Stimulated activated CD8-positive, alpha-beta memory T cell treated with anti-CD3 and anti-CD28 coated beads, Interleukin-12 subunit alpha, Interleukin-12 subunit beta, amount 100 ng/mL, for 4 hours (primary cell): Measurements from ENCODE around the gene AREG.

Source experiments
- DNase-seq: peaks from one replicate; pipeline ENCODE4 v3.0.0-alpha.2; 2020; ENCODE audit warnings: low read depth

Gene AREG

GRCh38 chr4:74433043-74433442 is 11.9 kb upstream of the AREG start:
- no peak for DNase-seq

- DNase-seq, result no peak
Observed at GRCh38 chr4:74433541-74434172, 11.3 kb upstream of the AREG start.

- no peak for DNase-seq
Observed at GRCh38 chr4:74435296-74435695, 9.6 kb upstream of the AREG start.

- no peak for DNase-seq
Observed at GRCh38 chr4:74437866-74438265, 7.1 kb upstream of the AREG start.

- no peak for DNase-seq
Observed at GRCh38 chr4:74438661-74439060, 6.3 kb upstream of the AREG start.

- DNase-seq, result no peak
Observed at GRCh38 chr4:74439952-74440351, 5.0 kb upstream of the AREG start.

DNA sequence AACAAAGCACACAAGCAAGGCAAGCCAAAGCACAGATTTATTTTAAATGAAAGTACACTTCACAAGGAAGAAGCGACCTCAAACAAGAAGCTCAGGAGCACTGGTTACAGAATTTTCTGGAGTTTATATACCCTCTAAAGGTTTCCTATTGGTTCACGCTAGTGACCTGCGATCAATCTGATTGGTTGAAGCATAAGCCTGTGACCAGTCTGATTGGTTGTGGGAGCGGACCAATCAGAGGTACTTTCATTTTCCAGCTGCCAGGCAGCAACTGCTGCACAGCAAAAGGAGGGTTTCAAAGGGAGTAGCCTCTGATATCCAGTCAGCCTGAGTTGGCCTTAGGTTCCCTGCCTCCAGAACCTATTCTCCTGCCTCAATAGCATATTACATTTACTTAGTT is 4.6 kb upstream of the AREG start:
- DNase-seq, result no peak

DNA sequence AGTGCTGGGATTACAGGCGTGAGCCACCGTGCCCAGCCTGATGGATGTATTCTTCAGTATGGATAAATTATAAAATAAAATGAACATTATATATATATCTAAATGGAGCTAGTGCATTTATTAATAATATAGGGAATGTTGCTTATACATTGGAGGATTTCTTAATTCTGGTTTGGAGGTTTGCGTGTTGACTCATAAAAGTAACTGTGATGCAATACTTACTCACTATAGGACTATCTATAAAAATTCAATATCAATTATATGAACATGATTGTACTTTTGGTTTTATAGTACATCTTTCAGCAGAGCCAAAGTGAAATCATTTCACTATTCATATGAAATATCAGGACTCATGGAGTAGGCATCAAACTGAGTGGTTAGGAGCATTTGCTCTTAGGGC is 3.2 kb upstream of the AREG start:
- no peak for DNase-seq

GRCh38 chr4:74446193-74446868 is 1.4 kb downstream of the AREG start:
- DNase-seq, result no peak

DNA sequence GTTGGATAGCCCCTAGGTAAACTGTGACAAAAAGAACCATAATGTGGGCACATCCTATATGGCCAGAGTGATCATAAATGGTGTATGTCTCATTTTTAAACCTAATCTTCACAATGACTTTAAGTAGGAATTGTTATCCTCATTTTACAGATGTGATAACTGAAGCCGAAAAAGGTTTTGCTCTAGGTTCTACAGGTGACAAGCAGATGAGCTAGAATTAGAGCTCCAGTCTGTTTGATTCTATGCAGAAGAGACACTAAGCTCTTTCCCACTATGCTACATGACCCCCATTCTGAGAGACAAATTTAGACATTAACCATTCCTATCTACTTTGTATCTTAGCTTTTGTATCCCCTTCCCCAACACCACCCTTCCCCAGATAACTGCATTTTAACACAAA is 2.0 kb downstream of the AREG start:
- DNase-seq, result no peak

GRCh38 chr4:74447636-74448233 is 2.8 kb downstream of the AREG start:
- DNase-seq, result no peak

DNA sequence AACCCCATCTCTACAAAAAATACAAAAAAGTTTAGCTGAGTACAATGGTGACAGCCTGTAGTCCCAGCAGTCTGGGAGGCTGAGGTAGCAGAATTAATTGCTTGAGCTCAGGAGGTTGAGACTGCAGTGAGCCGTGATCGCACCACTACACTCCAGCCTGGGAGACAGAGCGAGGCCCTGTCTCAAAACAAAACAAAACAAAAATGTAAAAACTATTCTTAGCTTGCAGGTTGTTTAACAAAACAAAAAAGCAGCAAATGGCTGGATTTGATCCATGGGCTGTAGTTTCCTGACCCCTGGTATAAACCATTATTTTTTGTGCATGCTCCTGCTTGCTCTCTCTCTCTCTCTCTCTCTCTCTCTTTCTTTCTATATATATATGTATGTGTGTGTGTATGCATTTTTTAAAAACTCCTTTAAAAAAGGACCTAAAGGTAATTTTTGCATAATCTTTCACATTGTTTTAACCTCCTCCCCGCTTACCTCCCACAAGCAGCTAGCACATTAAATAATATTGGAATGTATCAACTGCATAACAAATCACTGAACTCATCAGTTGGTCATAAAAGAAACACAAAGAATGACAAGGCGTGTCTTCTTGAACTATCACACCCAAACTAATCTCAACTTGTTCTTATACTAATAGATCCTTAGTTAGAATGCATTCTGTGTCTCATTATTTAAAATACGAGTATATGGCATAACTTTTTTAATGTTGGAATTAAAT is 4.8 kb downstream of the AREG start:
- no peak for DNase-seq

GRCh38 chr4:74450298-74450683 is 5.4 kb downstream of the AREG start:
- no peak for DNase-seq

GRCh38 chr4:74451214-74451661 is 6.3 kb downstream of the AREG start:
- DNase-seq, result no peak

GRCh38 chr4:74453037-74453635 is 8.2 kb downstream of the AREG start:
- no peak for DNase-seq

GRCh38 chr4:74453829-74454742 is 9.2 kb downstream of the AREG start:
- no peak for DNase-seq

DNA sequence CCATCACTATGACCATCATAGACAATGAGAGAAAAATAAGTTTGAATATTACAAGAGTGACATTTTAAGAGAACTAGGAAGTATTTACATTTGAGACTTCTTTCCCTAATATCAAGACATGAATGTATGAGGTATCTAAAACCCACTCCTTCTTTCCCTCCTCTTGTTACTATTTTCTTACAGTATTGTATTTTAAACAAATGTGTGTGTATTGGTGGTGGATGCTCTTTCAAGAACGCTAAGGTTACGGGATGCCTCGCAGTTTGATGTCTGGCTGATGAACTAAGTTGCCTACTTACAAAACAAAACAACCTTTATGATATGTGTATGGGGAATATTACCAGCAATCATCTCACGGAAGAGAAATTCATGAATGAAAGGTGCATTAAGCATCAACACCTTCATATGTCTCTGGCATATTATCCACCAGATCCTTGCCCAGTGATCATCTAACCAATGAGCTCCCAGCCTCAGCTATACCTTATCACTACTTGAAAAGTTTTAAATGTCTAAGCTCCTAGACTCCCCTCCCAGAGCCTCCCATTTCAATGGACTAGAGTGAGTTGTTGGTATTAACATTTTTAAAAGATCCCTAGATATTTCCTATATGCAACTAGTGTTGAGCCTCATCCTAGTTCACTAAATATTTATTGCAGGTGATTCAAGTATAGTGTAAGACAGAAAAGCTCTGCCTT is 10.6 kb downstream of the AREG start:
- DNase-seq, result no peak

GRCh38 chr4:74456056-74456744 is 11.3 kb downstream of the AREG start:
- DNase-seq, result no peak

GRCh38 chr4:74456849-74457395 is 12.0 kb downstream of the AREG start:
- no peak for DNase-seq

DNA sequence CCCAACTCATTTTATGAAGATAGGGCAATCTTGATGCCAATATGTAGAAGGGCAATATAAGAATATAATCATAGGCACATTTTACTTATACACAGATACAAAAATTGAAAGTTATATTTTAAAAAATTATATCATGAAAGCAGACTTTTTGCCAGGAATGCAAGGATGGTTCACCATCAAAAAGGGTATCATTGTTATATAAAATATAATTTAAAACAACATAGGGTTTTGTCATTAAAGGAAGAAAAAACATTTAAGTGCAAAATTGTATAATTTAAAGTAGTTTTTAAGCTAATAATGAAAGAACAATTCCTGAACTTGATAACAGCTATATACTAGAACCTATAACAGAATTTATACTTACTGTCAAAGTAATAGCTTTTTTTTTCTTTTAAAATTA is 15.9 kb downstream of the AREG start:
- no peak for DNase-seq
